Transverse colon (tissue), 4 donors: ENCODE results near the gene CNDP2. TPM values are rescaled to one million over a fixed set of nuclear protein-coding genes. Genes with fewer than 3 reads are reported as not detected.

Experiments
- DNase-seq: peaks from one replicate; pipeline ENCODE4 v3.0.0-alpha.2; 2019
- H3K27ac ChIP-seq, 4 donors: fragments of 200-600 bp; sonication (generic); 2 replicates each; pipeline ENCODE4 v1.5.1; 2016 to 2018; ENCODE audit warnings: inconsistent platforms in 4 of 4
- H3K27me3 ChIP-seq: fragments of 200-600 bp; sonication (generic); 2 replicates; pipeline ENCODE4 v1.5.1; 2017; ENCODE audit warnings: inconsistent platforms
- H3K36me3 ChIP-seq, 4 donors: fragments of 200-600 bp; sonication (generic); 2 replicates each; pipeline ENCODE4 v1.5.1; 2017 to 2019; ENCODE audit warnings: inconsistent platforms in 4 of 4
- H3K4me1 ChIP-seq, 4 donors: fragments of 200-600 bp; sonication (generic); 2 replicates each; pipeline ENCODE4 v1.5.1; 2017 to 2020; ENCODE audit warnings: inconsistent platforms in 4 of 4
- H3K4me3 ChIP-seq, 4 donors: fragments of 200-600 bp; sonication (generic); 1 replicate in 1 of 4; 2 replicates in 3 of 4; pipeline versions ENCODE4 v1.5.1 to v1.6.1; 2017 to 2019; ENCODE audit warnings: inconsistent platforms in 4 of 4
- H3K9me3 ChIP-seq, 2 donors: fragments of 200-600 bp; sonication (generic); 2 replicates each; pipeline ENCODE4 v1.5.1; 2017 to 2019; ENCODE audit warnings: inconsistent platforms in 2 of 2
- CTCF ChIP-seq, 5 experiments: fragments of 200-600 bp in 3 of 5; fragments of 450-650 bp in 2 of 5; sonication (generic) in 3 of 5; IDR thresholded peaks; 1 replicate in 2 of 5; 2 replicates in 3 of 5; pipeline ENCODE4 v1.5.1; 2016 to 2017; ENCODE audit warnings: antibody characterized with exemption in 5 of 5, inconsistent platforms in 3 of 5, mild to moderate bottlenecking in 2 of 5, moderate library complexity in 1 of 5
- EP300 ChIP-seq: sonication (generic); formaldehyde crosslinking; IDR thresholded peaks from one replicate; pipeline ENCODE4 v1.6.1; 2017; ENCODE audit warnings: antibody characterized with exemption, low read depth
- POLR2A ChIP-seq: fragments of 450-650 bp; IDR thresholded peaks from one replicate; pipeline ENCODE4 v1.6.1; 2016; ENCODE audit warnings: antibody characterized with exemption, mild to moderate bottlenecking, moderate library complexity
- POLR2AphosphoS5 ChIP-seq, 3 donors: sonication (generic); formaldehyde crosslinking; IDR thresholded peaks; one replicate each; pipeline ENCODE4 v1.6.1; 2016; ENCODE audit warnings: antibody characterized with exemption in 3 of 3
- WGBS, 2 donors: methylation state at CpG; one replicate each; pipeline ENCODE4 v1.1.5; 2018; ENCODE audit warnings: low coverage in 1 of 2; 5-methylcytosine and 5-hydroxymethylcytosine counted together
- in situ Hi-C, 4 donors: fragments of 200-750 bp; cut with MboI; loops; one replicate each; pipeline versions ENCODE4 v1.15.0 to v1.15.1; 2017; ENCODE audit warnings: low sequenced_read_pairs in 3 of 4, low pct_ligation_motif_present in 1 of 4, low pct_unique_long_range_greater_than_20kb in 1 of 4
- intact Hi-C: fragments of 100-400 bp; cut with DNase I; formaldehyde crosslinking; loops from one replicate; pipeline ENCODE4 v1.15.1; 2023; ENCODE audit warnings: low total_unique reads
- total RNA-seq, 4 donors: library from RNA; depleted of rRNA; stranded (reverse); fragments of >200 nt; gene quantifications; one replicate each; pipeline ENCODE4 v1.1.0, GENCODE V29; 2016

Gene CNDP2
- total RNA-seq, 4 donors from 2014 or later: 143 to 284 (median 155) TPM

GRCh38 chr18:74509856-74510769 is 13.9 kb downstream of the CNDP2 start:
- no peak for DNase-seq
- Histone ChIP-seq H3K36me3 (peaks cover 0 to 53% (median 23%) of the 10 kb centered on the region in 4 donors), H3K4me3 (no peak overlapping the region), H3K4me1 (peaks cover 0 to 35% (median 11%) of the 10 kb centered on the region in 4 donors), H3K27ac (no peak overlapping the region), H3K27me3 (no peaks in the 10 kb centered on the region), H3K9me3 (no peaks in the 10 kb centered on the region)
- WGBS, 2 donors: 60 to 92% methylated on average over 2 to 29 of the region's 29 CpGs
- intact Hi-C loops: no loop called here
- in situ Hi-C loops: no loop called here
- no peak for TF ChIP-seq EP300
- TF ChIP-seq CTCF (IDR thresholded peaks at IDR 0.05): no peak
- no peak for TF ChIP-seq POLR2AphosphoS5 (IDR thresholded peaks at IDR 0.05)
- TF ChIP-seq POLR2A: no peak

- Histone ChIP-seq H3K9me3 (no peaks in the 10 kb centered on the region), H3K4me1 (peaks cover 0 to 35% (median 11%) of the 10 kb centered on the region in 4 donors), H3K36me3 (peaks cover 0 to 52% (median 23%) of the 10 kb centered on the region in 4 donors), H3K4me3 (no peak overlapping the region), H3K27ac (no peak overlapping the region), H3K27me3 (no peaks in the 10 kb centered on the region)
- intact Hi-C loops: no loop called here
- TF ChIP-seq EP300 (no peak), POLR2AphosphoS5 (IDR thresholded peaks at IDR 0.05) (no peak), CTCF (IDR thresholded peaks at IDR 0.05) (no peak), POLR2A (no peak)
- no peak for DNase-seq
- 91% methylated on average over 12 of the region's 12 CpGs; no CpG with 5 or more reads in 1 of the 2 donors for WGBS, 2 donors
- in situ Hi-C loops: no loop called here
Observed at GRCh38 chr18:74510770-74511095, 14.6 kb downstream of the CNDP2 start.

- no peak for DNase-seq
- H3K27me3 ChIP-seq: no peaks in the 10 kb centered on the region
- in situ Hi-C loops (no loop called here), intact Hi-C loops (no loop called here)
- H3K4me1 ChIP-seq: peaks cover 0 to 25% (median 8%) of the 10 kb centered on the region in 4 donors
- peaks cover 0 to 49% (median 24%) of the 10 kb centered on the region in 4 donors for H3K36me3 ChIP-seq
- TF ChIP-seq POLR2A (no peak), CTCF (IDR thresholded peaks at IDR 0.05) (no peak), POLR2AphosphoS5 (IDR thresholded peaks at IDR 0.05) (no peak), EP300 (no peak)
- no peaks in the 10 kb centered on the region for H3K9me3 ChIP-seq
- 83 to 89% methylated on average over 1 to 4 of the region's 7 CpGs for WGBS, 2 donors
- H3K27ac ChIP-seq: no peak overlapping the region
- H3K4me3 ChIP-seq: no peak overlapping the region
Observed at GRCh38 chr18:74511823-74512222, 15.7 kb downstream of the CNDP2 start.

GRCh38 chr18:74512321-74513053 is 16.3 kb downstream of the CNDP2 start:
- in situ Hi-C loops: no loop called here
- Histone ChIP-seq H3K27ac (no peak overlapping the region), H3K27me3 (no peaks in the 10 kb centered on the region), H3K36me3 (peaks cover 0 to 55% (median 24%) of the 10 kb centered on the region in 4 donors), H3K4me1 (peaks cover 0 to 19% (median 8%) of the 10 kb centered on the region in 4 donors), H3K4me3 (no peak overlapping the region), H3K9me3 (no peaks in the 10 kb centered on the region)
- TF ChIP-seq POLR2AphosphoS5 (IDR thresholded peaks at IDR 0.05) (no peak), EP300 (no peak), CTCF (IDR thresholded peaks at IDR 0.05) (no peak), POLR2A (no peak)
- WGBS, 2 donors: 75 to 95% methylated on average over 2 to 15 of the region's 15 CpGs
- intact Hi-C loops: no loop called here
- DNase-seq: no peak
